GM12878 (cell line): ENCODE data around the gene CFAP410. TPM values are rescaled to one million over a fixed set of nuclear protein-coding genes. Genes with fewer than 3 reads are reported as not detected.

ENCODE experiments used
- ATAC-seq: fragments of 200-7000 bp; cut with Tn5 transposase; 3 replicates; pipeline ENCODE4 v1.9.1; 2020; ENCODE audit warnings: mild to moderate bottlenecking, moderate library complexity
- BruUV-seq: library from RNA; stranded (reverse); fragments of 400-500 nt; replicated peaks from 2 replicates; lab custom pipeline; 2021; lab: Mats Ljungman, UMichigan
- CTCF ChIA-PET: fragments of 300-600 bp; sonication (Branson Sonifier 250); formaldehyde crosslinking; extraction: SDS; loops from one replicate; lab custom pipeline; 2021; ENCODE audit warnings: inconsistent platforms; lab: Yijun Ruan, JAX
- POLR2A ChIA-PET: fragments of 350-600 bp; formaldehyde crosslinking; extraction: SDS; loops from one replicate; lab custom pipeline; 2021; ENCODE audit warnings: inconsistent platforms; lab: Charles Lee
- RAD21 ChIA-PET: fragments of 300-600 bp; sonication (Branson Sonifier 250); formaldehyde crosslinking; loops from one replicate; lab custom pipeline; 2023; ENCODE audit warnings: antibody characterized with exemption; ENCODE audit not compliant: unreplicated experiment; lab: Charles Lee
- SMC1A ChIA-PET: fragments of 300-600 bp; sonication (Branson Sonifier 250); formaldehyde crosslinking; loops from one replicate; lab custom pipeline; 2023; ENCODE audit not compliant: unreplicated experiment, uncharacterized antibody; lab: Charles Lee
- DNase-seq: peaks from one replicate; pipeline ENCODE4 v3.0.0-alpha.2; 2011; ENCODE audit warnings: low read depth, low spot score
- FAIRE-seq: peaks from 3 replicates; lab custom pipeline; 2011; peaks lifted over from hg19 to GRCh38; lab: Jason Lieb, UNC
- H2AFZ ChIP-seq: 2 replicates; pipeline ENCODE4 v1.6.0; 2011; ENCODE audit warnings: low read depth, low read length, control low read depth; ENCODE audit not compliant: control insufficient read depth
- H3K27ac ChIP-seq: 2 replicates; pipeline ENCODE4 v1.5.1; 2011; ENCODE audit warnings: control low read depth; ENCODE audit not compliant: control insufficient read depth, insufficient read depth
- H3K27me3 ChIP-seq, 2 experiments: replicated peaks in 1 of 2; 2 replicates each; pipeline versions ENCODE4 v1.6.0 to v1.6.1; 2011; ENCODE audit warnings: low read length in 1 of 2; ENCODE audit not compliant: control insufficient read depth in 2 of 2, insufficient read depth in 2 of 2
- H3K36me3 ChIP-seq, 2 experiments: 2 replicates each; pipeline ENCODE4 v1.5.1; 2011; ENCODE audit warnings: low read length in 1 of 2; ENCODE audit not compliant: control insufficient read depth in 2 of 2, insufficient read depth in 2 of 2
- H3K4me1 ChIP-seq: 2 replicates; pipeline ENCODE4 v1.6.1; 2011; ENCODE audit warnings: mild to moderate bottlenecking, low read length, moderate library complexity, mixed read lengths; ENCODE audit not compliant: control insufficient read depth, insufficient read depth
- H3K4me2 ChIP-seq: 2 replicates; pipeline ENCODE4 v1.6.0; 2011; ENCODE audit warnings: control low read depth; ENCODE audit not compliant: control insufficient read depth, insufficient read depth
- H3K4me3 ChIP-seq: fragments of 200-600 bp; sonication (generic); 2 replicates; pipeline ENCODE4 v1.5.1; 2016
- H3K79me2 ChIP-seq: 2 replicates; pipeline ENCODE4 v1.6.0; 2011; ENCODE audit warnings: low read length; ENCODE audit not compliant: control insufficient read depth, insufficient read depth
- H3K9ac ChIP-seq: 2 replicates; pipeline ENCODE4 v1.8.0; 2011; ENCODE audit warnings: low read length, control low read depth, mixed read lengths; ENCODE audit not compliant: control insufficient read depth, insufficient read depth
- H3K9me3 ChIP-seq: replicated peaks from 3 replicates; pipeline ENCODE4 v1.5.1; 2011; ENCODE audit warnings: mild to moderate bottlenecking, low read length; ENCODE audit not compliant: control insufficient read depth, insufficient read depth
- H4K20me1 ChIP-seq: 2 replicates; pipeline ENCODE4 v1.6.0; 2011; ENCODE audit not compliant: control insufficient read depth, insufficient read depth
- BACH1 ChIP-seq: fragments of 450-650 bp; IDR thresholded peaks from 2 replicates; pipeline ENCODE4 v1.6.1; 2017; ENCODE audit warnings: mild to moderate bottlenecking, borderline replicate concordance
- EED ChIP-seq: sonication (generic); IDR thresholded peaks from 2 replicates; pipeline ENCODE4 v1.6.1; 2016; ENCODE audit warnings: antibody characterized with exemption, low read depth
- GATAD2B ChIP-seq: fragments of 450-650 bp; conservative IDR thresholded peaks from 2 replicates; pipeline ENCODE4 v1.6.1; 2017; ENCODE audit warnings: low read depth, mild to moderate bottlenecking, moderate library complexity
- HSF1 ChIP-seq: fragments of 150-350 bp; IDR thresholded peaks from 2 replicates; pipeline ENCODE4 v1.6.1; 2014; ENCODE audit warnings: mild to moderate bottlenecking, low read depth, low read length
- IRF3 ChIP-seq: fragments of 450-650 bp; IDR thresholded peaks from 2 replicates; pipeline ENCODE4 v1.6.1; 2014; ENCODE audit warnings: mild to moderate bottlenecking
- JUND ChIP-seq: IDR thresholded peaks from 2 replicates; pipeline ENCODE4 v1.6.1; 2012; ENCODE audit warnings: low read depth, mild to moderate bottlenecking, low read length, improper control_type of control experiment, moderate library complexity
- MLLT1 ChIP-seq: fragments of 450-650 bp; IDR thresholded peaks from 2 replicates; pipeline ENCODE4 v1.6.1; 2016; ENCODE audit warnings: mild to moderate bottlenecking
- PML ChIP-seq: IDR thresholded peaks from 2 replicates; pipeline ENCODE4 v1.6.1; 2012; ENCODE audit warnings: low read length, inconsistent platforms
- POLR2A ChIP-seq: IDR thresholded peaks from 2 replicates; pipeline ENCODE4 v1.6.1; 2011; ENCODE audit warnings: low read depth, mild to moderate bottlenecking, low read length
- TBL1XR1 ChIP-seq: IDR thresholded peaks from 2 replicates; pipeline ENCODE4 v1.6.1; 2012; ENCODE audit warnings: low read depth, low read length, improper control_type of control experiment
- WGBS: methylation state at CpG from one replicate; pipeline ENCODE4 v1.1.6; 2016; ENCODE audit warnings: low lambda C conversion rate; ENCODE audit not compliant: insufficient replicate concordance, insufficient coverage; ENCODE audit errors: missing lambda C conversion rate; 5-methylcytosine and 5-hydroxymethylcytosine counted together
- in situ Hi-C: fragments of 300-500 bp; cut with MboI; formaldehyde crosslinking; loops from 9 replicates; pipeline ENCODE4 v1.14.3; 2018; ENCODE audit warnings: mixed read lengths
- intact Hi-C: fragments of 100-400 bp; cut with micrococcal nuclease; formaldehyde crosslinking; loops from one replicate; pipeline ENCODE4 v1.14.2; 2022; ENCODE audit not compliant: unreplicated experiment
- polyA plus RNA-seq, 11 experiments: library from polyadenylated mRNA; depleted of rRNA in 4 of 11; unstranded in 6 of 11; stranded (reverse) in 5 of 11; fragments of >200 nt; fragmentation: Nextera tagmentation in 4 of 11; fragmentation: Illumina TruSeq in 1 of 11; extraction: Ambion mirVana in 4 of 11; extraction: Trizol in 1 of 11; gene quantifications; 1 replicate in 1 of 11; 2 replicates in 10 of 11; pipeline versions ENCODE4 v1.2.1 to v1.2.3, GENCODE V29; 2011 to 2016; ENCODE audit warnings: inconsistent platforms in 2 of 11, missing spikeins in 2 of 11, low read depth in 1 of 11
- total RNA-seq, 4 experiments: library from RNA; depleted of rRNA in 3 of 4; stranded (reverse); fragments of >200 nt in 3 of 4; fragmentation: Illumina TruSeq in 1 of 4; extraction: Trizol in 1 of 4; gene quantifications; 2 replicates each; pipeline versions ENCODE4 v1.2.1 to v1.2.3, GENCODE V29; 2013 to 2021

CFAP410 gene
- total and polyA plus RNA-seq, 10 of the 15 experiments (the other 5 are each of a cell fraction or from before 2014, with no cell fraction given) = 0.14 to 24.8 (median 11.3) TPM

GRCh38 chr21:44314128-44314527, 25.1 kb downstream of the CFAP410 start:
- no peaks in the 10 kb centered on the region for H3K9me3 ChIP-seq
- FAIRE-seq = no peak
- TF ChIP-seq PML (no peak), GATAD2B (no peak), BACH1 (no peak), IRF3 (no peak)
- intact Hi-C loops = no loop called here
- no peak overlapping the region for H3K4me3 ChIP-seq
- no peaks in the 10 kb centered on the region for H3K27me3 ChIP-seq
- RAD21 ChIA-PET = no interaction called here
- H4K20me1 ChIP-seq = no peaks in the 10 kb centered on the region
- H3K27ac ChIP-seq = no peak overlapping the region
- in situ Hi-C loops = no loop called here
- BruUV-seq = no TSS peak
- DNase-seq = no peak
- H3K36me3 ChIP-seq = peaks cover 20 to 52% of the 10 kb centered on the region in 2 experiments; a peak in 3 of 4 replicates
- no peaks in the 10 kb centered on the region for H3K4me1 ChIP-seq
- SMC1A ChIA-PET = no interaction called here
- H3K9ac ChIP-seq = no peak overlapping the region
- no peaks in the 10 kb centered on the region for H3K79me2 ChIP-seq
- POLR2A ChIA-PET = no interaction called here
- H2AFZ ChIP-seq = no peak overlapping the region
- CTCF ChIA-PET = no interaction called here
- WGBS = 95% methylated on average over 14 of the region's 15 CpGs
- no peak for ATAC-seq
- no peak overlapping the region for H3K4me2 ChIP-seq

- ChIA-PET RAD21 (no interaction called here), SMC1A (no interaction called here), CTCF (no interaction called here), POLR2A (no interaction called here)
- Histone ChIP-seq H3K79me2 (no peaks in the 10 kb centered on the region), H3K27me3 (no peaks in the 10 kb centered on the region), H2AFZ (no peak overlapping the region), H4K20me1 (no peaks in the 10 kb centered on the region), H3K4me1 (no peaks in the 10 kb centered on the region), H3K27ac (no peak overlapping the region), H3K4me3 (no peak overlapping the region), H3K4me2 (no peak overlapping the region), H3K9ac (no peak overlapping the region), H3K36me3 (peaks cover 20 to 52% of the 10 kb centered on the region in 2 experiments; a peak in 3 of 4 replicates)
- 96% methylated on average over 13 of the region's 13 CpGs for WGBS
- ATAC-seq = no peak
- FAIRE-seq = no peak
- in situ Hi-C loops (no loop called here), intact Hi-C loops (no loop called here)
- BruUV-seq = no TSS peak
- no peak for DNase-seq
- no peak for TF ChIP-seq JUND
- TF ChIP-seq POLR2A = peak; percentile 18; the same call in 1 of the 2 replicates
- TF ChIP-seq EED = no peak
- TF ChIP-seq MLLT1 = no peak
- TF ChIP-seq TBL1XR1 = no peak
- TF ChIP-seq HSF1 = no peak
- TF ChIP-seq, all 136 proteins: peak for 1
- H3K9me3 ChIP-seq = no peaks in the 10 kb centered on the region
Measured at GRCh38 chr21:44313451-44313850, 25.7 kb downstream of the CFAP410 start.
